Smooth muscle cell (in vitro differentiated cells): ENCODE data around the gene CDRT15L2. TPM values are rescaled to one million over a fixed set of nuclear protein-coding genes. Genes with fewer than 3 reads are reported as not detected.

Experiments used
- polyA plus RNA-seq: library from polyadenylated mRNA; unstranded; fragments of >200 nt; fragmentation: Nextera tagmentation; extraction: Ambion mirVana; gene quantifications from 2 replicates; pipeline ENCODE4 v1.2.1, GENCODE V29; 2016
- small RNA-seq: library from RNA; depleted of rRNA; stranded (forward); fragments of <200 nt; gene quantifications from one replicate; pipeline ENCODE3, GENCODE V24; 2014
- total RNA-seq: library from RNA; depleted of rRNA; stranded (reverse); fragments of >200 nt; gene quantifications from 2 replicates; pipeline ENCODE4 v1.2.3, GENCODE V29; 2014

CDRT15L2 gene
- total and polyA plus RNA-seq, 2 experiments from 2014 or later = not detected

Small RNA genes lying within 50 kb of the gene (small RNA-seq; reads per million reads assigned to genes)
- gene AC015818.1 (not detected), gene AC087499.1 (not detected), gene AC087499.3 (not detected)

Other genes starting within 250 kb of the CDRT15L2 start
- gene LGALS9B, start 112.2 kb upstream of the CDRT15L2 start, total RNA-seq = 0.27 and 0.90 TPM in 2 replicates
- 1.3 and 6.3 TPM in 2 replicates for gene LGALS9B, start 112.2 kb upstream of the CDRT15L2 start, polyA plus RNA-seq